SKM-1 treated with dmso at 0.1 percent for 144 hours (cell line): ENCODE results near the gene LDB3.

Experiments
- DNase-seq: peaks from one replicate; lab custom pipeline; 2025; ENCODE audit not compliant: unreplicated experiment; lab: John Stamatoyannopoulos, UW

Gene LDB3

DNA sequence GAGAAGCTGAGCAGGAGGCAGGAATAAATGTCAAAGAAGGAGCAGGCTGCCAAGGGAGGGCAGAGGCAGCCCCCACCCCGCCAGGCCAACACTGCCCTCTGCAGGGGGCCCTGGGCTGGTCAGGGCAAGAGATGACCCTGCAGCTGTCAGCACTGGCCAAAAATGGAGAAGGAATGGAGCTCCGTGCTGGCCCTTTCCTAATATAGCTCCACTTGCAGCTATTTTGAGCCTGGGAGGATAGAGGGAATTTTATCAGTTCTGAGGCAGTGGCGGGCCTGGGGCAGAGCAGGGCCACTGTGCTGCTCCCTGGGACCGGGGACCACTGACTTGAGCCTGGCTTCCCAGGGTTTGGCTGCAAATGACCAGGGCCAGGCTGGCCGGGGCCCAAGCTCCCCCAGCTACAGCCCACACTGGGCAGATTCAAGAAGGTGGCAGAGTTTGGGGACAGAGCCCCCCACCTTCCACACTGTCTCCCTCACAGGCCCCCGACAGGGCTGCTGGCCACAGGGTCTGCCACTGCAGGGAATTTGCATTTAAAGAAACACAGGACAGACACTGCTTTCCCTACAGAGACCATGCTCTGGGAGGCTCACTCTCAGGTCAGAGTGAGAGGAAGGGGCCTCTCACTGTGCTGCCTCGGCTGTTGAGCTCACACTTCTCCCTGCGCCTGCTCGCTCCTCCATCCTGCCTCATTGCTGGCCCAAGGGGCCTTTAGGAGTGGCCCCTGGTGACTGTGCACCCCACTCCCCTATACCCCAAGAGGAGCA lies 16.2 kb downstream of the LDB3 start:
- no peak for DNase-seq

DNA sequence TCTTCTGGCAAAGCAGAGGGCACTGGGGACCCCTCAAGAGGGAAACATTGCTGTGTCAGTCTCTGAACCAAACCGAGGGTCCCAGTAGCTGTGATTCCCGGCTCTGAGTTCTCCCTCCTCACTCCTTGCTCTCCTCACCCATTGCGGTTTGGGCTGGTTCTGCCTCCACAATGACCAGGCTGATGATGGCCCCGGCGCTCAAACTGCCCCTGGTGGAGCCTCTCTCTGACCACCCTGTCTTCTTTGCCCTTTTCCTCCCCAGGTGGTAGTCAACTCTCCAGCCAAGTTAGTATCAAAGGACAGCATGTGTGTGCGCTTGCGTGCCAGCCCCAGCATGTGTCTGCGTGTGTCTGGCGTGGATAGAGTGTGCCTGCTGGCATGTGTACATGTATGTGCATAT lies 17.1 kb downstream of the LDB3 start:
- no peak for DNase-seq

DNA sequence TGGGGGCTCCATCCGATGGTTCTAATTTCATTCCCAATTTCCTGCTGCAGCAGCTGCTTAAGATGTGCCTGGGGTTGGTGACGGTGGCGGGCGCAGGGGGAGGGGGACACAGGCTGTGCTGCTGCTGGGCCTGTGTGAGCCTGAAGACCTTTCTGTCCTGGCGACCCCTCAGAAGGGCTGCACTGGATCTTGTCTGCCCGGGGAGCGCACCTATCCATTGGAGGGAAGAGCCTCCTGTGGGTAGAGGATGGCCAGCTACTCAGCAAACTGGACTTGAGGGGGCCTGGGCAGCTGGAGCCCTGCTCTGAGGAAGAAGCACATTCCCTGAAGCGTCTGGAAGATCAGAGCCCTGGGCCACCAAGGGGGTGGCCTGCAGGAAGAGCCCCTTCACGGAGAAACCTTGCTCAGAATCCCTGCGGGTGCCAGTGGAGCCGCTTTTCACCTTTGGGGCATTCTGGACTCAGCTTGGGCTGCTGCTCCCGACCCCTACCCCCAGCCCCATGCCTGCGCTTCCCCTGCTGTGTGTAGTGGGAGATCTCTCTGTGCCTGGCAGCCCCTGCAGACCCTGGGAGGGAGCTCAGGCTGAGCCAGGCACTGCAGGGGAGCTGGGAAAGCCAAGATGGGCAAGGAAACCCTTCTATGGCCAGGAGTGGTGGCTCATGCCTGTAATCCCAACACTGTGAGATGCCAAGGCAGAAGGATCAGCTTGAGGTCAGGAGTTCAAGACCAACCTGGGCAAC lies 17.8 kb downstream of the LDB3 start:
- no peak for DNase-seq

DNA sequence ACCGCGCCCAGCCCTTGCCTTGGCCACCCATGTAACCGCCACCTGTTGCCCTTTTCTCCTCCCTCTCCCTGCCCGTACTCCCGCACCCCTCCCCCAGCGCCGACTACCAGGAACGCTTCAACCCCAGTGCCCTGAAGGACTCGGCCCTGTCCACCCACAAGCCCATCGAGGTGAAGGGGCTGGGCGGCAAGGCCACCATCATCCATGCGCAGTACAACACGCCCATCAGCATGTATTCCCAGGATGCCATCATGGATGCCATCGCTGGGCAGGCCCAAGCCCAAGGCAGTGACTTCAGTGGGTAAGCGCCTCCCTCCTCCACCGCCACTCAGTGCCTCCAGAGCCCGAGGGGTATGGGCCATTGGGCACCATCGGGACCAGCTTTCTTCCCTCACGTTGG lies 18.7 kb downstream of the LDB3 start:
- DNase-seq = no peak

DNA sequence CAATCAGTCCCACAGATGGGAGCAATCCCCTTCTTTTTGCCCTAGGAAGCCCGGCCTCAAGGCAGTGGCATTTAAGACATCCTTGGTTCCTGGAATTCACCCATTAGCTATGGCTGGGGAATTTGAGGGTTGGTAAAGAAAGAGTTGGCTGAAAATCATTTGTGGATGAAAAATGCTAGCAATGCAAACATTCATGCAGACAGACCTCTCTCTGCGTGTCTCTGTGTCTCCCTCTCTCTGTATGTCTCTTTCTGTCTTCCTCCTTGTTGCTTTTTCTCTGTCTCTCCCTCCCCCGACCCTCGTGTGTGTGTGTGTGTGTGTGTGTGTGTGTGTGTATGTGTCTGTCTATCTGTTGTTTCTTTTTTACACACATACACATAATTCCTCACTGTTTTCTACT lies 19.4 kb downstream of the LDB3 start:
- no peak for DNase-seq

DNA sequence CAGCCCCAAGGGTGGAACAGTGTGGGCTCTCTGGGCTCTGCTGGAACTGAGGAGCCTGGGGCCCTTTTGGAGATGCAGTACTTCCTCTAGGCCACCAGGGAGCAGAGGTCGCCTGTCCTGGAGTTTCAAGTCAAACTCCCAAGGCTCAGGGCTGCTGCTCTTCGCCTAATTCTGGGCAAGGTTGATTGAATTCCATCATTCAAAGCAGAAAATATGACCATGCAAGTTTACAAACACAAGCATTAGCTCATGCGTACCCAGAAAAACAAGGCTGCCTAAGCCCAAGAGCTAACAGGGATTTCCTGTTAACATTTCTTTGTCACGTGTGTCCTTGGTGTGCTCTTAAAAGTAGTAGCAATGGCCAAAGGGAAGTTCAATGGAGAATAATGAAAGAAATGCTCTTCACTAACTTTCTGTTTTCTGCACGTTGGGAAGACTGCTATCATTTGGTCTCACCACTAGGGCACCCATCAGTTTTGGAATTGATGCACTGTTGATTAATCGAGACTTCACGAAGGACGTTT lies 20.1 kb downstream of the LDB3 start:
- DNase-seq = peak; percentile 58

DNA sequence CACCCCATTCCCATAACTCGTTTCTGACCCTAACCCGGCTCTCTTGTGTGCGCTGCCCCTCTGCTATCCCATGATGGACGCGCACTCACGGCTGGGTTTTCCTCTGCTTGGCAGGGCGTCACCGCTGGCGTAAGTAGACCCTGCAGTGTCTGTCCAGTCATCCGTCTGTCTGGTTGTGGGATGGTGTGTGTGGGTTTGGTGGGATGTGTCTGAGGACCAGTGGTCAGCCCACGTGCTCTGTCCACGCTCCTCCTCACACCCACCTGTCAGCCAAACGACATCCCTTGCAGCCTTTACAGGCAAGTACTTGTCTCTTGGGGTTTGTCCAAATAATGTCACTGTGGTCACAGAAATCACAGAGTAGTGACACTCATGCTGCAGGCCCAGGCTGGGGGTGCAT lies 20.8 kb downstream of the LDB3 start:
- no peak for DNase-seq

DNA sequence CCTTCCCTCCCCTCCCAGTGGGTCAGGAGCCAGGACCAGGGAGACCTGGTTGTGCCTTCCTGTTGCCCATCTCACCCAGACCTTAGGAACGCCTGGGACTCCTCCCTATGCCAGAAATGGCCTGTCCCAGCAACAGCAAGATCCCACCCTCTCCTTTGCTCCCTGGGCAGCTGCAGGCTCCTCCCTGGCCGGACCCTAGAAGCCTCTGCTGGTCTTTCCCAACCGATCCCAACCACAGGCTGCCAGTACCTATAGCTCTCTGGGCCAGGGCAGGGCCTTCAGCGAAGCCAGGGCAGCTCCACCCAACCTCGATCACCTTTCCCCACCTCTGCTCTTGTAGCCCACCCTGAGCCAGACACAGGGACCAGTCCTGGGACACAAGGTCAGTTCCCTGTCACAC lies 21.9 kb downstream of the LDB3 start:
- no peak for DNase-seq

DNA sequence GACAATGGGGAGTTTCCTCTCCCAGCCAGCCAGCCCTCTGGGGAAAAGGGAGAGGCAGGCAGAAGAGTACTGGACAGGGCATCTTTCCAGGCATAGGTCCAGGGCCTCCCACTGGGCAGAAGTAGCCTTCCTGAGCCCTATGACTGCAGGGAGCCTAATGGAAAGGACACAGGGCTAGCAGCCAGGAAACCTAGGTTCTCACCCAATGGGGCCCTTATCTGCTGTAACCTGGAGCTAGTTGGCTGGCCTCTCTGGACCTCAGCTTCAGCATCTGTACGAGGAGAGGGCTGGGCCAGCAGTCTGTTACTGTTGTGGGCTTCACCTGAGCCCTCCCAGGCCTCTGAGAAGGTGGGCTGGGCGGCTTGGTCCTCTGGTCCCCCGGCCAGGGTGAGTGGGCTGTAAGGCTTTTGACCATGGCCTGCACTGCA lies 22.4 kb downstream of the LDB3 start:
- no peak for DNase-seq

DNA sequence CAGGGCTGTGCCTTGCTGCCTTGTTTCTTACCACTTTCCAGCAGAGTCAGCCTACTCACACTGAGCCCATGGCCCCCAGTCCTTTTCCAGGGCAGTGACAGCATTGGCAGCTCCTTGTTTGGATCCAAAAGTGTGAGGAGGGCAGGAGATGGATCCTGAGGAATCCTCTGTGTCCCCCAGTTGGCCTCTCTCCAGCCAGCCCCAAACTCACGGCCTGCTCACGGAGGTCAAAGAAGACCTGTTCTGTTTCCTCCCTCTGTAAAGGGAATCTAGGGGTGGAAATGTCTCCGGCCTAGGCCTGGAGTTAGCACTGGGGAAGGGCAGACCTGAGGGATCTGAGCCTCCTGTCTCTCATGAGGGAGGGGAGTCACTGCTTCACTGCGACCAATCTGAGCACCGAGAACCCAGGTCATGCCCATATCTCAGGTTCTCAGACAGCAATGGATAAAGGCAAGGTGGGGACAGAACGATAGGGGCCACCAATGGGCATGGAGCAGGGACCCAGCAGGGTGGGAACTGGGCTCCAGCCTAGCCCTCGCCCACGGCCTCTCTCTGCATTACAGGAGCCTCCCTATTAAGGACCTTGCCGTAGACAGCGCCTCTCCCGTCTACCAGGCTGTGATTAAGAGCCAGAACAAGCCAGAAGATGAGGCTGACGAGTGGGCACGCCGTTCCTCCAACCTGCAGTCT lies 23.2 kb downstream of the LDB3 start:
- no peak for DNase-seq

DNA sequence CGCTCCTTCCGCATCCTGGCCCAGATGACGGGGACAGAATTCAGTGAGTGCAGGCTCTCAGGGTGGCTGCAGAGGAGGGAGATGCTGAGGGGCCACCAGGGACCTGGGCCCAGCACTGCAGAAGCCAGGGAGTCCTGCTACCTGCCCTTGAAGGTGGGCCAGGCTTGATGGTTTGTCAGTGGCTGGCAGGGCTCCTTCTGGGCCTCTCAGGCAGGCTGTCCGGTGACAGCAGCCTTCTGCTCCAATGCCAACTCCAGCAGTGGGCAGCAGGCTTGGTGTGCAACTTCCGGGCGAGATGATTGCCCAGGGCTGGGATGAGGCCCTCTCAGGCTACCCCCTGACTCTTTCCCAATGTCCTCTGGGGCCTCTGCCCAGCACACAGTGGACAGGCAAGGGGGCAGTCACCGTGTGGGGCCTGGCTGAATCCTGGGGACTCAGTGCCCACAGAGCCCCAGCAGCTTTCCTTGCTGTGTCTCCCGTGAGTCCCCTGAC lies 23.8 kb downstream of the LDB3 start:
- DNase-seq = no peak

DNA sequence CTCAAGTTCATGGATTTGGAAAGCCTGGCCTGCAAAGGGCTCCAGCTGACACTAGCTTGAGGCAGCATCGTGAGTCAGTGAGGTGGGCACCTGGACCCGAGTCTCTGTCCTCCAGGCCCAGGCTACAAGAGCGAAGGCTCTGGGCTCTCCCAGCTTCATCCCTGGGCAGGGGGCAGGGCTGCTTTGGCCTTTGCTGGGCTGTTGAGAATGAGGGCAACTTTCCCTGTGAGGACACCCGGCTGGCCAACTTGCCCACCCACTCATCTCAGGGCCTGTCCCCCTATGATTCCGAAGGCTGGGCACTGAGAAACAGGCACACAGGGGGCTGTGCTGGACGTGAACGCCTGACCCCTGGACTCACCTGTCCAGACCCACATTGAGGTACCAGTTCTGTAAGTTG lies 24.4 kb downstream of the LDB3 start:
- no peak for DNase-seq

DNA sequence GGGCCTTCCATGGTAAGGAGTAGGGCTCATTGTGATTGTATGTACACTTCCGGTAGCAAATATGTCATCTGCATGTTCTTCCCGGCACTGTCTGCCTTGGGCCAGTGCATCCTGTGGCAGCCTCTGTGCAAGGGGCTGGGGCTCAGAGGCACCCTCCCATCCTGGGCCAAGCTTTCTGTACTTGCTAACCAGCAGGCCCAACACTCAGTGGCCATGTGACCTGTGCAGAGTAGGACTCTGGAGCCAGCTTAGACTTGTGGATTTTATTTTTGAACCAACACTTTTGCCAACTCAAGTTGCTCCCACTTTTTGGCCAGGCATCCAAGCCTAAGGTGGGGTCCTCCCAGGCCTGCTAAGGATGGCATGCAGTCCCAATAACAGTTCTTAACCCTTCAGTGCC lies 25.0 kb downstream of the LDB3 start:
- DNase-seq = no peak

DNA sequence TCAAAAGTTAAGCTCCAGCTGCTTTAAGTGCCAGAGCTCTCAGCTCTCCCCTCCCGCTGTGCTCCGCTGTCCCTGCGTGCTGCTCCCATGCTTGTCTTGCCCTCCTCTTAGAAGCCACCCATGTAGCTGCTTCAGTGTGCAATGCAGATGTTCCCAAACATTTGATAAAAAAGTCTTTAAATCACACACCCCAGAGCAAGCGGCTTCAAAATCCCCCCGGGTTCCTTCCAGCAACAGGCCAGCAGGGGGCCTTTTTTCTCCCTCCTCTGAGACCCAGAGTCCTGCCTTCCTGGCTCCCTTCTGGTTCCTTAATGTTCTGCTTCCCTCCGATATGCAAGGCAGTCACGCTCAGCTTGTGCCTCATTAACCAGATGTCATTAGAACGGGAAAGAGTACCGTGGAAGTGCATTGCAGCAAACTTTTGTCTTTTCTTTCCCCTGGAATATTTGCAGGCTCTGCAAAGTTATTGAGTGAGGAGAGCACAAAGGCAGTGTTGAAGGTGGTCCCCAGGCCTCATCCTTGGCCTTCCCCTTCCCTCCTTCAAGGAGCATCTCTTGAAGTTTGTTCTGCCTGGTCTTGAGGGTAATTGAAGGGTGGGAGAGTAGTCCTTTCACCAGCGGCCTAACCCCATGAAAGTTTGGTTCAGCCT lies 25.5 kb downstream of the LDB3 start:
- DNase-seq = peak; percentile 54

DNA sequence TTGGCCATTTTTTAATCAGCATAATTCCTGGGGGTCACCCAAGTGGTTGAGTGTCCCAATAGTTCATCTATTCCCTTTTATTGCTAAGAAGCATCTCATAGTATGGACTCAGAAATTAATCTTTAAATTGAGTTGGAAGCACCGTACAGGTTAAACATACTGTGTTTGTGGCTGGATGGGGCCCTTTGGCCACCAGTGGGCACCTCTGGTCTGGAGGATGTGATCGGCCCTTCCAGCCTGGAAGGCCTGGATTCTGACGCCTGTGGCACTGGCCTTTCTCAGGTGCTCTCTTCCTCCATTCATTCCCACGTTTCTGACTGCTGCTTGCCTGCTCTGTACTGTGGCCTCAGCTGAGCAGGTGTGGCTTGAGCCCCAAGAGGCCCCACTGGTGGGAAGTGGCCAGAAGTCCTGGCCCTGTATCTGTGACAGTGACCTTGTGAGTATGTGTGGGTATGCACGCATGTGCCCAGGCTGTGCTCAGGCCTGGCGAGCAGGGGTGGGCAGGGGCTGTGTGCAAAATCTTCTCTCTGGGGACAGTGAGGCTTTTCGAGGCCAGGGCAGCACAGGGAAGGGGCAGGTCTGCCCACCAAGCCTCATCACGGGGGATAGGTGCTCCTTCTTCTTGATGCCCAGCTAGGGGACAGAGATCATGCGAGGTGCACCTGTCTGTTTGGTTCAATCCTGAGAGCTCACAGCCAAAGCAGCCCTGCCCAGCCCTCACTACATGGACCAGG lies 30.1 kb downstream of the LDB3 start:
- no peak for DNase-seq

DNA sequence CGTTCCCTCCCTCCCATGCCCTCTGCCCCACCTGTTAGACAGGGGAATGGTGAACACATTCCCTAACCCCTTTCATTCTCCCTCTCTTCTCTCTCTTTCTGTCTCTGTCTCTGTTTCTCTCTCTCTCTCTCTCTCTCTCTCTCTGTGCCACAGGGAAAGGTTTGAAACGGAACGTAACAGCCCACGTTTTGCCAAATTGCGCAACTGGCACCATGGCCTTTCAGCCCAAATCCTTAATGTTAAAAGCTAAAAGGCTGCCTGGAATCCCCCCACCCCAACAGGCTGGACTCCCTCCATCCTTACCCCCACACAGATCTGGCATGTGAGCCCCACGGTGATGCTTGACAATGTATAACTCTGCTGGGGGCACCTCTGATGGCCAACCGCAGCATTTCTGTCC lies 30.8 kb downstream of the LDB3 start:
- no peak for DNase-seq

DNA sequence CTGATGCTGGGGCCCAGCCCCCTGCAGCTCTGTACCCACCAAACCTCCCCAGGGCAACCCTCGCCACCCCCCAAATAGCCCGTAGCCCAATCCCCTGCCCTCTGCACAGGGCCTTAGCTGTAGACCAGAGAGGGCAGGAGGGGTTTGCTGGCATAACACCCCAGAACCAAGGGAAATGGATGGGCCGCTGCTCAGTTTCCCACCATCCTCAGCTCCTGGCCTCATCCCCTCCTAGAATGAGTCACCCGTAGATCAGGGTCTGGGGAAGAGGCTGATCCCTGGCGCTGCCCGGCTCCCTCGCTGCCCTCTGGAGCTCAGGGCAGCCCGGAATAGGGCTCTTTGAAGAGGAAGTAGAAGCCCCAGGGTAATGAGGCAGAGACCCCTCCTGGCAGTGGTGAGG lies 31.2 kb downstream of the LDB3 start:
- DNase-seq = no peak

DNA sequence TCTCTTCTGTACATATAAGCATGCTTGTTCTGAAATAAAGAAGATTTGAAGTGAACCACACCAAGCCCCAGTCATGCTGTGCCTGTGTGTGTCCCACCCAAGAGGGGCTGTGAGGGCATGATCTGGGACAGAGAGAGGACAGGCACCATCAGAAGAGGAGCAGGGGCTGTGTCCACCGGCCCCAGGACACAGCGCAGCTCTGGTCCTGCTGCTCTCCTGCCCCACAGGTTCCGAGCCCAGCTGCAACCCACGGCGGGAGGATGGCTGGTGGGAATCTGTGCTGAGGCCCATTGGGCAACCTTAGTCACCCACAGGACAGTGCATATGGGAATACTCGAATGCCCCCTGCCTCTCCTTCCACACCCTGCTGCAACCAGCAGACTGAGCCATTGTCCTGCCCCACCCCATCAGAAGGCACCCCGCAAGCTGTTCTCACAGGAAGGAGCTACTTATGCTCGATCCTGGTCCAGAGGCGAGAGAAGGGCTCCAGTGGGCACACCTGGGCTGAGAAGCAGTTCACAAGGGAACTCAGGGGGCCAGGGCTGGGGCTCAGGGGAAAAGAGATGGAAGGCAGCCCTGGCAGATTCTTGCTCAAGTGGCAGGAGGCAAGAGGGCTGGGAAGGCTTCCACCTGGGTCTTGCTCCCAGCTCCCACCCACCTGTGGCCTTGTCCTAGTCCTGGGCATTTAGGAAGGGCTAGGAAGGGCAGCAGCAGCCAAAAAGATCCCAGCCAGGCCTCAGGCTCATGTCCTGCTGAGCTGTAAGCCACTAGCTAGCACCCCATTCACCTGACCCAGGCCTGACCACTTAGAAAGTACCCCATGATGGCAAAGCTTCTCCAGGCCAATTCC lies 31.9 kb downstream of the LDB3 start:
- DNase-seq = no peak

DNA sequence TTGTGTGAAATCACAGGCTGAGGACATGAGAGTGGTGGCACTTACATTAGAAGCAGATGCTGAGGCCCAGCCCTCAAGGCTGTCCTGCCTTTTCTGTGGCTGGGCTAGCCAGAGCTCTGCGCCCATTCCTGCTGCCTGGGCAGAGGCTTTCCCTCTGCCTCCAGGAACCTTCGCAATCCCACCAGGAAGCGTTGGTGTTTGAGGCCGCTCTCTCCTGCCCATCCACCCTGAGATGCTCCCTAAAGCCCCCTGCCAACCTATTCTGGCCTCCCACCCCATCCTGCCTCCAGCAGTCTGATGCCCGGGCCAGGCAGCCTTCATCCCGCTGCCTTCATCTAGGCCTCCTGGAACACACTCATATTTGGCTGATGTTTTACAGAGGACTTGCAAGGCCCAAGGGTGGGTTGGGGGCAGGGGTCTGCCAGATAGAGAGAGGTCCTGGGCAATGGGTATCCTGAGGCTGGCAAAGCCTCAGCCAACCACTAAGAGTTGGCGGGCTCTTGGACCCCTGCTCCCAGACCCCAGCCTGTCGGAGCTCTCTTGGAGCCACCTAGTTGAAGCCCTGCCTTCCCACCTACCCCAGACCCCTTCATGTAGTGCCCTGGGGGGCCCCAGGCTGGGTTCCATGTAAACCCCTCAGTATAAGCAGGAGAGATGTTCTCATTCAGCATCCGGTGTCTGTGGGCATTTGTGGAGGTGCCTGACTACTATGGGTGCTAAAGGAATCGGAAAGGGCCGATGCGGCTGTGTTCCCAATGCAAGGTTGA lies 32.7 kb downstream of the LDB3 start:
- no peak for DNase-seq
